IMR-90 (cell line): ENCODE measurements around the gene OR10J1. TPM values are rescaled to one million over a fixed set of nuclear protein-coding genes. Genes with fewer than 3 reads are reported as not detected.

Experiments used
- ATAC-seq: fragments of 200-7000 bp; cut with Tn5 transposase; 2 replicates; pipeline ENCODE4 v1.9.1; 2020; ENCODE audit warnings: low read depth, mild to moderate bottlenecking, moderate library complexity
- BruUV-seq: library from RNA; stranded (reverse); fragments of 400-500 nt; replicated peaks from 2 replicates; lab custom pipeline; 2021; lab: Mats Ljungman, UMichigan
- CTCF ChIA-PET: fragments of 300-600 bp; formaldehyde crosslinking; extraction: SDS; loops from one replicate; lab custom pipeline; 2021; ENCODE audit warnings: antibody characterized with exemption; lab: Yijun Ruan, JAX
- POLR2A ChIA-PET: fragments of 300-600 bp; sonication (Branson Sonifier 250); formaldehyde crosslinking; loops from one replicate; lab custom pipeline; 2022; ENCODE audit warnings: antibody characterized with exemption; ENCODE audit not compliant: unreplicated experiment; lab: Charles Lee
- DNase-seq: peaks from one replicate; pipeline ENCODE4 v3.0.0; 2013
- H2AFZ ChIP-seq: replicated peaks from 2 replicates; pipeline ENCODE3; 2013; ENCODE audit warnings: low read length, mild to moderate bottlenecking; ENCODE audit not compliant: poor library complexity
- H2AK5ac ChIP-seq: 2 replicates; pipeline ENCODE4 v1.6.1; 2013; ENCODE audit warnings: low read depth, low read length, inconsistent platforms
- H2AK9ac ChIP-seq: replicated peaks from 2 replicates; pipeline ENCODE3; 2013; ENCODE audit warnings: mild to moderate bottlenecking, low read depth, low read length, moderate library complexity; ENCODE audit not compliant: poor library complexity
- H2BK120ac ChIP-seq: 2 replicates; pipeline ENCODE4 v1.6.1; 2013; ENCODE audit warnings: low read depth, low read length, inconsistent platforms
- H2BK15ac ChIP-seq: 3 replicates; pipeline ENCODE4 v1.6.1; 2013; ENCODE audit warnings: low read depth, low read length, inconsistent platforms
- H2BK20ac ChIP-seq: 2 replicates; pipeline ENCODE4 v1.6.1; 2013; ENCODE audit warnings: low read depth, mild to moderate bottlenecking, inconsistent platforms, low read length, moderate library complexity
- H2BK5ac ChIP-seq: 2 replicates; pipeline ENCODE4 v1.6.1; 2013; ENCODE audit warnings: mild to moderate bottlenecking, low read depth, low read length, inconsistent platforms; ENCODE audit not compliant: poor library complexity, severe bottlenecking
- H3K14ac ChIP-seq: replicated peaks from 2 replicates; pipeline ENCODE4 v1.6.1; 2013; ENCODE audit warnings: low read depth, low read length, inconsistent platforms
- H3K18ac ChIP-seq: 2 replicates; pipeline ENCODE4 v1.6.1; 2013; ENCODE audit warnings: low read depth, low read length, control low read depth
- H3K23ac ChIP-seq: 2 replicates; pipeline ENCODE4 v1.6.1; 2013; ENCODE audit warnings: low read depth, low read length, inconsistent platforms
- H3K27ac ChIP-seq: 2 replicates; pipeline ENCODE4 v1.5.1; 2013; ENCODE audit warnings: mild to moderate bottlenecking, control low read depth, low read length; ENCODE audit not compliant: insufficient read depth
- H3K27me3 ChIP-seq: 2 replicates; pipeline ENCODE4 v1.6.1; 2013; ENCODE audit warnings: low read length; ENCODE audit not compliant: control insufficient read depth, insufficient read depth
- H3K36me3 ChIP-seq: 2 replicates; pipeline ENCODE4 v1.6.1; 2013; ENCODE audit warnings: low read length, mixed read lengths; ENCODE audit not compliant: control insufficient read depth, insufficient read depth
- H3K4ac ChIP-seq: 2 replicates; pipeline ENCODE4 v1.6.1; 2013; ENCODE audit warnings: low read depth, low read length, inconsistent platforms
- H3K4me1 ChIP-seq: 2 replicates; pipeline ENCODE4 v1.6.1; 2013; ENCODE audit warnings: low read length, mixed read lengths; ENCODE audit not compliant: control insufficient read depth, insufficient read depth
- H3K4me2 ChIP-seq: 2 replicates; pipeline ENCODE4 v1.6.1; 2013; ENCODE audit warnings: low read depth, mild to moderate bottlenecking, control low read depth, low read length, moderate library complexity
- H3K4me3 ChIP-seq: 2 replicates; pipeline ENCODE4 v1.5.1; 2013; ENCODE audit warnings: low read depth, mild to moderate bottlenecking, control low read depth, low read length, moderate library complexity; ENCODE audit not compliant: insufficient read depth
- H3K56ac ChIP-seq: 2 replicates; pipeline ENCODE4 v1.6.1; 2013; ENCODE audit warnings: low read length, inconsistent platforms; ENCODE audit not compliant: insufficient read depth; ENCODE audit errors: extremely low read depth
- H3K79me1 ChIP-seq, 2 experiments: 2 replicates each; pipeline ENCODE4 v1.6.1; 2013; ENCODE audit warnings: low read length in 2 of 2, inconsistent platforms in 1 of 2, low read depth in 1 of 2
- H3K9ac ChIP-seq: 2 replicates; pipeline ENCODE4 v1.6.1; 2013; ENCODE audit warnings: low read depth, low read length, control low read depth
- H3K9me1 ChIP-seq: 2 replicates; pipeline ENCODE4 v1.6.1; 2013; ENCODE audit warnings: low read length, inconsistent platforms; ENCODE audit not compliant: insufficient read depth
- H3K9me3 ChIP-seq: 2 replicates; pipeline ENCODE4 v1.6.1; 2013; ENCODE audit warnings: low read length; ENCODE audit not compliant: control insufficient read depth, insufficient read depth
- H4K20me1 ChIP-seq: 2 replicates; pipeline ENCODE4 v1.6.1; 2013; ENCODE audit warnings: low read length, inconsistent platforms; ENCODE audit not compliant: insufficient read depth
- H4K5ac ChIP-seq: 2 replicates; pipeline ENCODE4 v1.6.1; 2013; ENCODE audit warnings: mild to moderate bottlenecking, low read depth, low read length, control low read depth
- H4K8ac ChIP-seq, 2 experiments: 2 replicates each; pipeline ENCODE4 v1.6.1; 2013; ENCODE audit warnings: low read depth in 2 of 2, low read length in 2 of 2, control low read depth in 1 of 2, inconsistent platforms in 1 of 2
- H4K91ac ChIP-seq: 2 replicates; pipeline ENCODE4 v1.6.1; 2013; ENCODE audit warnings: low read depth, low read length, inconsistent platforms; ENCODE audit not compliant: insufficient read depth
- BHLHE40 ChIP-seq: fragments of 150-350 bp; IDR thresholded peaks from 2 replicates; pipeline ENCODE4 v1.6.1; 2016; ENCODE audit warnings: mild to moderate bottlenecking, low read depth, low read length
- CEBPB ChIP-seq: IDR thresholded peaks from 2 replicates; pipeline ENCODE4 v1.6.1; 2012; ENCODE audit warnings: low read depth, low read length, improper control_type of control experiment
- CHD1 ChIP-seq: IDR thresholded peaks from 2 replicates; pipeline ENCODE4 v1.6.1; 2012; ENCODE audit warnings: low read depth, low read length, improper control_type of control experiment
- FOS ChIP-seq: fragments of 150-350 bp; IDR thresholded peaks from 2 replicates; pipeline ENCODE4 v1.6.1; 2016; ENCODE audit warnings: low read depth, low read length
- MAFK ChIP-seq: IDR thresholded peaks from 2 replicates; pipeline ENCODE4 v1.6.1; 2012; ENCODE audit warnings: low read depth, low read length, improper control_type of control experiment
- MAZ ChIP-seq: IDR thresholded peaks from 2 replicates; pipeline ENCODE4 v1.6.1; 2012; ENCODE audit warnings: low read depth, mild to moderate bottlenecking, low read length, improper control_type of control experiment, moderate library complexity, borderline replicate concordance
- MXI1 ChIP-seq: IDR thresholded peaks from 2 replicates; pipeline ENCODE4 v1.6.1; 2012; ENCODE audit warnings: low read depth, mild to moderate bottlenecking, low read length, moderate library complexity, borderline replicate concordance
- NFE2L2 ChIP-seq: fragments of 150-350 bp; IDR thresholded peaks from 2 replicates; pipeline ENCODE4 v1.6.1; 2016; ENCODE audit warnings: low read depth, mild to moderate bottlenecking, low read length
- POLR2A ChIP-seq: IDR thresholded peaks from 2 replicates; pipeline ENCODE4 v1.6.1; 2012; ENCODE audit warnings: mild to moderate bottlenecking, low read depth, low read length
- RAD21 ChIP-seq: IDR thresholded peaks from 2 replicates; pipeline ENCODE4 v1.6.1; 2012; ENCODE audit warnings: low read length, improper control_type of control experiment
- RCOR1 ChIP-seq: IDR thresholded peaks from 2 replicates; pipeline ENCODE4 v1.6.1; 2012; ENCODE audit warnings: mild to moderate bottlenecking, low read length, improper control_type of control experiment; ENCODE audit not compliant: insufficient replicate concordance
- RFX5 ChIP-seq: IDR thresholded peaks from 2 replicates; pipeline ENCODE4 v1.8.0; 2012; ENCODE audit warnings: low read depth, mild to moderate bottlenecking, low read length, moderate library complexity
- SMC3 ChIP-seq: fragments of 150-350 bp; IDR thresholded peaks from 2 replicates; pipeline ENCODE4 v1.6.1; 2016; ENCODE audit warnings: low read depth, mild to moderate bottlenecking, antibody characterized with exemption, low read length, moderate library complexity
- WGBS, 2 experiments: methylation state at CpG; one replicate each; pipeline versions ENCODE4 v1.1.5 to v1.1.7; 2013; ENCODE audit warnings: missing lambda C conversion rate in 2 of 2; ENCODE audit not compliant: insufficient read length in 1 of 2; ENCODE audit errors: extremely low coverage in 2 of 2; 5-methylcytosine and 5-hydroxymethylcytosine counted together
- dilution Hi-C: fragments of 300-500 bp; cut with HindIII; formaldehyde crosslinking; loops from one replicate; pipeline ENCODE4 v1.14.3; 2018; ENCODE audit warnings: low sequenced_read_pairs; ENCODE audit not compliant: unreplicated experiment
- in situ Hi-C: fragments of 300-500 bp; cut with MboI; formaldehyde crosslinking; loops from 3 replicates; pipeline ENCODE4 v1.14.3; 2019; ENCODE audit warnings: low sequenced_read_pairs, inconsistent platforms, mixed read lengths
- intact Hi-C: fragments of 100-400 bp; cut with micrococcal nuclease; formaldehyde crosslinking; loops from 2 replicates; pipeline ENCODE4 v1.10.0; 2022
- polyA plus RNA-seq, 3 experiments: library from polyadenylated mRNA; depleted of rRNA; stranded (reverse); fragments of >200 nt; gene quantifications; 2 replicates each; pipeline ENCODE4 v1.2.3, GENCODE V29; 2012; ENCODE audit warnings: low replicate concordance in 1 of 3
- total RNA-seq: library from RNA; depleted of rRNA; stranded (reverse); fragments of >200 nt; gene quantifications from 2 replicates; pipeline ENCODE4 v1.2.3, GENCODE V29; 2012
- TF ChIP-seq, protein P1 (sequence below): conservative IDR thresholded peaks from 2 replicates; pipeline ENCODE4 v1.5.1; 2012; ENCODE audit warnings: mild to moderate bottlenecking, low read depth, low read length, improper control_type of control experiment
- TF ChIP-seq, protein P2 (sequence below): fragments of 150-350 bp; IDR thresholded peaks from 2 replicates; pipeline ENCODE4 v1.6.1; 2017; ENCODE audit warnings: mild to moderate bottlenecking, antibody characterized with exemption, low read length, low read depth

OR10J1 gene
- total and polyA plus RNA-seq, 2 of the 4 experiments (the other 2 are of a cell fraction): not detected

DNA sequence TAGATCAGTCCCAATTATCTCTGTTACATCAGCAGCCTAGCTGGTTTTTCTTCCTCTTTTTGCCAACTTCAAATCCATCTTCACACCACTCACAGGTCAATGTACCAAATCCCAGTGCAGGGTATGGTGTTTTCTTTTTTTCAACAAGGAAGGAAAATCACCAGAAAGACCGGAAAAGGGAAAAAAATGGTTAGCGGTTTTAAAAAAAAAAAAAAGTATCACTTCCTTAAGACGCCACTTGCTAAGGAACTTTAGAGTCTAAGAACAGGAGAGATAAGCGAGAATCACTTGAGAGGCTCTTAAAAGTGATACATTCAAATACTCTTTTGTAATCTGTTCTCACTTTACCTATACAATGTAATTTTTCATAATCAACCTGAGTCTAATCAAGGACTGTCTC lies 3.1 kb upstream of the OR10J1 start:
- Histone ChIP-seq H3K9me3 (peaks cover 11% of the 10 kb centered on the region), H2BK20ac (no peak overlapping the region), H2BK120ac (no peak overlapping the region), H3K4ac (no peak overlapping the region), H2BK15ac (no peak overlapping the region), H3K9ac (no peak overlapping the region), H3K18ac (no peak overlapping the region), H2AK9ac (no peak overlapping the region), H2AFZ (no peak overlapping the region), H3K14ac (no peak overlapping the region), H3K36me3 (no peaks in the 10 kb centered on the region), H3K4me3 (no peak overlapping the region), H3K79me1 (no peaks in the 10 kb centered on the region), H2AK5ac (no peak overlapping the region), H4K5ac (no peak overlapping the region), H3K27me3 (no peaks in the 10 kb centered on the region), H2BK5ac (no peak overlapping the region), H3K23ac (no peak overlapping the region), H3K56ac (no peak overlapping the region), H3K9me1 (no peaks in the 10 kb centered on the region), H4K91ac (no peak overlapping the region), H3K27ac (no peak overlapping the region), H3K4me2 (no peak overlapping the region), H4K8ac (no peak overlapping the region), H3K4me1 (no peaks in the 10 kb centered on the region), H4K20me1 (no peaks in the 10 kb centered on the region)
- WGBS, 2 experiments: no CpG with 5 or more reads among the region's 4 CpGs
- dilution Hi-C loops (no loop called here), in situ Hi-C loops (no loop called here), intact Hi-C loops (no loop called here)
- TF ChIP-seq POLR2A (no peak), MAZ (no peak), MXI1 (no peak), RFX5 (no peak), FOS (no peak), BHLHE40 (no peak), MAFK (no peak), RCOR1 (no peak), RAD21 (no peak), CEBPB (no peak), SMC3 (no peak), NFE2L2 (no peak), CHD1 (no peak)
- TF ChIP-seq, protein P1, sequence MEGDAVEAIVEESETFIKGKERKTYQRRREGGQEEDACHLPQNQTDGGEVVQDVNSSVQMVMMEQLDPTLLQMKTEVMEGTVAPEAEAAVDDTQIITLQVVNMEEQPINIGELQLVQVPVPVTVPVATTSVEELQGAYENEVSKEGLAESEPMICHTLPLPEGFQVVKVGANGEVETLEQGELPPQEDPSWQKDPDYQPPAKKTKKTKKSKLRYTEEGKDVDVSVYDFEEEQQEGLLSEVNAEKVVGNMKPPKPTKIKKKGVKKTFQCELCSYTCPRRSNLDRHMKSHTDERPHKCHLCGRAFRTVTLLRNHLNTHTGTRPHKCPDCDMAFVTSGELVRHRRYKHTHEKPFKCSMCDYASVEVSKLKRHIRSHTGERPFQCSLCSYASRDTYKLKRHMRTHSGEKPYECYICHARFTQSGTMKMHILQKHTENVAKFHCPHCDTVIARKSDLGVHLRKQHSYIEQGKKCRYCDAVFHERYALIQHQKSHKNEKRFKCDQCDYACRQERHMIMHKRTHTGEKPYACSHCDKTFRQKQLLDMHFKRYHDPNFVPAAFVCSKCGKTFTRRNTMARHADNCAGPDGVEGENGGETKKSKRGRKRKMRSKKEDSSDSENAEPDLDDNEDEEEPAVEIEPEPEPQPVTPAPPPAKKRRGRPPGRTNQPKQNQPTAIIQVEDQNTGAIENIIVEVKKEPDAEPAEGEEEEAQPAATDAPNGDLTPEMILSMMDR: no peak
- TF ChIP-seq, protein P2, sequence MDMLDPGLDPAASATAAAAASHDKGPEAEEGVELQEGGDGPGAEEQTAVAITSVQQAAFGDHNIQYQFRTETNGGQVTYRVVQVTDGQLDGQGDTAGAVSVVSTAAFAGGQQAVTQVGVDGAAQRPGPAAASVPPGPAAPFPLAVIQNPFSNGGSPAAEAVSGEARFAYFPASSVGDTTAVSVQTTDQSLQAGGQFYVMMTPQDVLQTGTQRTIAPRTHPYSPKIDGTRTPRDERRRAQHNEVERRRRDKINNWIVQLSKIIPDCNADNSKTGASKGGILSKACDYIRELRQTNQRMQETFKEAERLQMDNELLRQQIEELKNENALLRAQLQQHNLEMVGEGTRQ: no peak
- BruUV-seq: no TSS peak
- no peak for ATAC-seq
- ChIA-PET POLR2A (no interaction called here), CTCF (no interaction called here)
- DNase-seq: no peak
